Panc1 (cell line): Measurements from ENCODE around the gene CIROP.

Source experiments
- POLR2AphosphoS5 ChIP-seq: IDR thresholded peaks from 2 replicates; pipeline ENCODE4 v1.6.1; 2012; ENCODE audit warnings: mild to moderate bottlenecking, low read depth, low read length, moderate library complexity
- REST ChIP-seq, 2 experiments: IDR thresholded peaks; 2 replicates each; pipeline ENCODE4 v1.6.1; 2011 to 2012; ENCODE audit warnings: low read depth in 2 of 2, control low read depth in 1 of 2, low read length in 1 of 2, mild to moderate bottlenecking in 1 of 2, moderate library complexity in 1 of 2; ENCODE audit not compliant: insufficient read depth in 1 of 2
- TCF7L2 ChIP-seq: IDR thresholded peaks from 2 replicates; pipeline ENCODE4 v1.6.1; 2011; ENCODE audit warnings: mild to moderate bottlenecking, low read depth, low read length, inconsistent platforms
- TF ChIP-seq, protein P1 (sequence below): fragments of 450-650 bp; IDR thresholded peaks from 2 replicates; pipeline ENCODE4 v1.5.1; 2017; ENCODE audit warnings: mild to moderate bottlenecking

- TF ChIP-seq, protein P1, sequence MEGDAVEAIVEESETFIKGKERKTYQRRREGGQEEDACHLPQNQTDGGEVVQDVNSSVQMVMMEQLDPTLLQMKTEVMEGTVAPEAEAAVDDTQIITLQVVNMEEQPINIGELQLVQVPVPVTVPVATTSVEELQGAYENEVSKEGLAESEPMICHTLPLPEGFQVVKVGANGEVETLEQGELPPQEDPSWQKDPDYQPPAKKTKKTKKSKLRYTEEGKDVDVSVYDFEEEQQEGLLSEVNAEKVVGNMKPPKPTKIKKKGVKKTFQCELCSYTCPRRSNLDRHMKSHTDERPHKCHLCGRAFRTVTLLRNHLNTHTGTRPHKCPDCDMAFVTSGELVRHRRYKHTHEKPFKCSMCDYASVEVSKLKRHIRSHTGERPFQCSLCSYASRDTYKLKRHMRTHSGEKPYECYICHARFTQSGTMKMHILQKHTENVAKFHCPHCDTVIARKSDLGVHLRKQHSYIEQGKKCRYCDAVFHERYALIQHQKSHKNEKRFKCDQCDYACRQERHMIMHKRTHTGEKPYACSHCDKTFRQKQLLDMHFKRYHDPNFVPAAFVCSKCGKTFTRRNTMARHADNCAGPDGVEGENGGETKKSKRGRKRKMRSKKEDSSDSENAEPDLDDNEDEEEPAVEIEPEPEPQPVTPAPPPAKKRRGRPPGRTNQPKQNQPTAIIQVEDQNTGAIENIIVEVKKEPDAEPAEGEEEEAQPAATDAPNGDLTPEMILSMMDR = no peak
- TF ChIP-seq REST (IDR thresholded peaks at IDR 0.05; ENCODE audit: insufficient read depth in 1 of 2, low read depth in 2 of 2, low read length in 1 of 2) = no peak
- TF ChIP-seq POLR2AphosphoS5 = no peak
- TF ChIP-seq TCF7L2 = no peak
Observed at GRCh38 chr14:23062002-23062401, 42.8 kb downstream of the CIROP start.
